IMR-90 (cell line): Measurements from ENCODE around the gene UNC13C. TPM values are rescaled to one million over a fixed set of nuclear protein-coding genes. Genes with fewer than 3 reads are reported as not detected.

Source experiments
- ATAC-seq: fragments of 200-7000 bp; cut with Tn5 transposase; 2 replicates; pipeline ENCODE4 v1.9.1; 2020; ENCODE audit warnings: low read depth, mild to moderate bottlenecking, moderate library complexity
- BruUV-seq: library from RNA; stranded (reverse); fragments of 400-500 nt; replicated peaks from 2 replicates; lab custom pipeline; 2021; lab: Mats Ljungman, UMichigan
- CTCF ChIA-PET: fragments of 300-600 bp; formaldehyde crosslinking; extraction: SDS; loops from one replicate; lab custom pipeline; 2021; ENCODE audit warnings: antibody characterized with exemption; lab: Yijun Ruan, JAX
- POLR2A ChIA-PET: fragments of 300-600 bp; sonication (Branson Sonifier 250); formaldehyde crosslinking; loops from one replicate; lab custom pipeline; 2022; ENCODE audit warnings: antibody characterized with exemption; ENCODE audit not compliant: unreplicated experiment; lab: Charles Lee
- DNase-seq: peaks from one replicate; pipeline ENCODE4 v3.0.0; 2013
- H2AFZ ChIP-seq: replicated peaks from 2 replicates; pipeline ENCODE3; 2013; ENCODE audit warnings: low read length, mild to moderate bottlenecking; ENCODE audit not compliant: poor library complexity
- H2AK5ac ChIP-seq: 2 replicates; pipeline ENCODE4 v1.6.1; 2013; ENCODE audit warnings: low read depth, low read length, inconsistent platforms
- H2AK9ac ChIP-seq: replicated peaks from 2 replicates; pipeline ENCODE3; 2013; ENCODE audit warnings: mild to moderate bottlenecking, low read depth, low read length, moderate library complexity; ENCODE audit not compliant: poor library complexity
- H2BK120ac ChIP-seq: 2 replicates; pipeline ENCODE4 v1.6.1; 2013; ENCODE audit warnings: low read depth, low read length, inconsistent platforms
- H2BK15ac ChIP-seq: 3 replicates; pipeline ENCODE4 v1.6.1; 2013; ENCODE audit warnings: low read depth, low read length, inconsistent platforms
- H2BK20ac ChIP-seq: 2 replicates; pipeline ENCODE4 v1.6.1; 2013; ENCODE audit warnings: low read depth, mild to moderate bottlenecking, inconsistent platforms, low read length, moderate library complexity
- H2BK5ac ChIP-seq: 2 replicates; pipeline ENCODE4 v1.6.1; 2013; ENCODE audit warnings: mild to moderate bottlenecking, low read depth, low read length, inconsistent platforms; ENCODE audit not compliant: poor library complexity, severe bottlenecking
- H3K14ac ChIP-seq: replicated peaks from 2 replicates; pipeline ENCODE4 v1.6.1; 2013; ENCODE audit warnings: low read depth, low read length, inconsistent platforms
- H3K18ac ChIP-seq: 2 replicates; pipeline ENCODE4 v1.6.1; 2013; ENCODE audit warnings: low read depth, low read length, control low read depth
- H3K23ac ChIP-seq: 2 replicates; pipeline ENCODE4 v1.6.1; 2013; ENCODE audit warnings: low read depth, low read length, inconsistent platforms
- H3K27ac ChIP-seq: 2 replicates; pipeline ENCODE4 v1.5.1; 2013; ENCODE audit warnings: mild to moderate bottlenecking, control low read depth, low read length; ENCODE audit not compliant: insufficient read depth
- H3K27me3 ChIP-seq: 2 replicates; pipeline ENCODE4 v1.6.1; 2013; ENCODE audit warnings: low read length; ENCODE audit not compliant: control insufficient read depth, insufficient read depth
- H3K36me3 ChIP-seq: 2 replicates; pipeline ENCODE4 v1.6.1; 2013; ENCODE audit warnings: low read length, mixed read lengths; ENCODE audit not compliant: control insufficient read depth, insufficient read depth
- H3K4ac ChIP-seq: 2 replicates; pipeline ENCODE4 v1.6.1; 2013; ENCODE audit warnings: low read depth, low read length, inconsistent platforms
- H3K4me1 ChIP-seq: 2 replicates; pipeline ENCODE4 v1.6.1; 2013; ENCODE audit warnings: low read length, mixed read lengths; ENCODE audit not compliant: control insufficient read depth, insufficient read depth
- H3K4me2 ChIP-seq: 2 replicates; pipeline ENCODE4 v1.6.1; 2013; ENCODE audit warnings: low read depth, mild to moderate bottlenecking, control low read depth, low read length, moderate library complexity
- H3K4me3 ChIP-seq: 2 replicates; pipeline ENCODE4 v1.5.1; 2013; ENCODE audit warnings: low read depth, mild to moderate bottlenecking, control low read depth, low read length, moderate library complexity; ENCODE audit not compliant: insufficient read depth
- H3K56ac ChIP-seq: 2 replicates; pipeline ENCODE4 v1.6.1; 2013; ENCODE audit warnings: low read length, inconsistent platforms; ENCODE audit not compliant: insufficient read depth; ENCODE audit errors: extremely low read depth
- H3K79me1 ChIP-seq, 2 experiments: 2 replicates each; pipeline ENCODE4 v1.6.1; 2013; ENCODE audit warnings: low read length in 2 of 2, inconsistent platforms in 1 of 2, low read depth in 1 of 2
- H3K9ac ChIP-seq: 2 replicates; pipeline ENCODE4 v1.6.1; 2013; ENCODE audit warnings: low read depth, low read length, control low read depth
- H3K9me1 ChIP-seq: 2 replicates; pipeline ENCODE4 v1.6.1; 2013; ENCODE audit warnings: low read length, inconsistent platforms; ENCODE audit not compliant: insufficient read depth
- H3K9me3 ChIP-seq: 2 replicates; pipeline ENCODE4 v1.6.1; 2013; ENCODE audit warnings: low read length; ENCODE audit not compliant: control insufficient read depth, insufficient read depth
- H4K20me1 ChIP-seq: 2 replicates; pipeline ENCODE4 v1.6.1; 2013; ENCODE audit warnings: low read length, inconsistent platforms; ENCODE audit not compliant: insufficient read depth
- H4K5ac ChIP-seq: 2 replicates; pipeline ENCODE4 v1.6.1; 2013; ENCODE audit warnings: mild to moderate bottlenecking, low read depth, low read length, control low read depth
- H4K8ac ChIP-seq, 2 experiments: 2 replicates each; pipeline ENCODE4 v1.6.1; 2013; ENCODE audit warnings: low read depth in 2 of 2, low read length in 2 of 2, control low read depth in 1 of 2, inconsistent platforms in 1 of 2
- H4K91ac ChIP-seq: 2 replicates; pipeline ENCODE4 v1.6.1; 2013; ENCODE audit warnings: low read depth, low read length, inconsistent platforms; ENCODE audit not compliant: insufficient read depth
- BHLHE40 ChIP-seq: fragments of 150-350 bp; IDR thresholded peaks from 2 replicates; pipeline ENCODE4 v1.6.1; 2016; ENCODE audit warnings: mild to moderate bottlenecking, low read depth, low read length
- CEBPB ChIP-seq: IDR thresholded peaks from 2 replicates; pipeline ENCODE4 v1.6.1; 2012; ENCODE audit warnings: low read depth, low read length, improper control_type of control experiment
- CHD1 ChIP-seq: IDR thresholded peaks from 2 replicates; pipeline ENCODE4 v1.6.1; 2012; ENCODE audit warnings: low read depth, low read length, improper control_type of control experiment
- MAFK ChIP-seq: IDR thresholded peaks from 2 replicates; pipeline ENCODE4 v1.6.1; 2012; ENCODE audit warnings: low read depth, low read length, improper control_type of control experiment
- MAZ ChIP-seq: IDR thresholded peaks from 2 replicates; pipeline ENCODE4 v1.6.1; 2012; ENCODE audit warnings: low read depth, mild to moderate bottlenecking, low read length, improper control_type of control experiment, moderate library complexity, borderline replicate concordance
- MXI1 ChIP-seq: IDR thresholded peaks from 2 replicates; pipeline ENCODE4 v1.6.1; 2012; ENCODE audit warnings: low read depth, mild to moderate bottlenecking, low read length, moderate library complexity, borderline replicate concordance
- POLR2A ChIP-seq: IDR thresholded peaks from 2 replicates; pipeline ENCODE4 v1.6.1; 2012; ENCODE audit warnings: mild to moderate bottlenecking, low read depth, low read length
- RCOR1 ChIP-seq: IDR thresholded peaks from 2 replicates; pipeline ENCODE4 v1.6.1; 2012; ENCODE audit warnings: mild to moderate bottlenecking, low read length, improper control_type of control experiment; ENCODE audit not compliant: insufficient replicate concordance
- RFX5 ChIP-seq: IDR thresholded peaks from 2 replicates; pipeline ENCODE4 v1.8.0; 2012; ENCODE audit warnings: low read depth, mild to moderate bottlenecking, low read length, moderate library complexity
- WGBS, 2 experiments: methylation state at CpG; one replicate each; pipeline versions ENCODE4 v1.1.5 to v1.1.7; 2013; ENCODE audit warnings: missing lambda C conversion rate in 2 of 2; ENCODE audit not compliant: insufficient read length in 1 of 2; ENCODE audit errors: extremely low coverage in 2 of 2; 5-methylcytosine and 5-hydroxymethylcytosine counted together
- dilution Hi-C: fragments of 300-500 bp; cut with HindIII; formaldehyde crosslinking; loops from one replicate; pipeline ENCODE4 v1.14.3; 2018; ENCODE audit warnings: low sequenced_read_pairs; ENCODE audit not compliant: unreplicated experiment
- in situ Hi-C: fragments of 300-500 bp; cut with MboI; formaldehyde crosslinking; loops from 3 replicates; pipeline ENCODE4 v1.14.3; 2019; ENCODE audit warnings: low sequenced_read_pairs, inconsistent platforms, mixed read lengths
- intact Hi-C: fragments of 100-400 bp; cut with micrococcal nuclease; formaldehyde crosslinking; loops from 2 replicates; pipeline ENCODE4 v1.10.0; 2022
- polyA plus RNA-seq, 3 experiments: library from polyadenylated mRNA; depleted of rRNA; stranded (reverse); fragments of >200 nt; gene quantifications; 2 replicates each; pipeline ENCODE4 v1.2.3, GENCODE V29; 2012; ENCODE audit warnings: low replicate concordance in 1 of 3
- total RNA-seq: library from RNA; depleted of rRNA; stranded (reverse); fragments of >200 nt; gene quantifications from 2 replicates; pipeline ENCODE4 v1.2.3, GENCODE V29; 2012
- TF ChIP-seq, protein P1 (sequence below): fragments of 150-350 bp; IDR thresholded peaks from 2 replicates; pipeline ENCODE4 v1.6.1; 2017; ENCODE audit warnings: mild to moderate bottlenecking, antibody characterized with exemption, low read length, low read depth
- TF ChIP-seq, protein P2 (sequence below): fragments of 150-350 bp; IDR thresholded peaks from 2 replicates; pipeline ENCODE4 v1.6.1; 2016; ENCODE audit warnings: low read depth, mild to moderate bottlenecking, low read length, moderate library complexity, borderline replicate concordance
- TF ChIP-seq, protein P3 (sequence below): conservative IDR thresholded peaks from 2 replicates; pipeline ENCODE4 v1.5.1; 2012; ENCODE audit warnings: mild to moderate bottlenecking, low read depth, low read length, improper control_type of control experiment

Gene UNC13C
- total and polyA plus RNA-seq, 2 of the 4 experiments (the other 2 are of a cell fraction) = not detected

DNA sequence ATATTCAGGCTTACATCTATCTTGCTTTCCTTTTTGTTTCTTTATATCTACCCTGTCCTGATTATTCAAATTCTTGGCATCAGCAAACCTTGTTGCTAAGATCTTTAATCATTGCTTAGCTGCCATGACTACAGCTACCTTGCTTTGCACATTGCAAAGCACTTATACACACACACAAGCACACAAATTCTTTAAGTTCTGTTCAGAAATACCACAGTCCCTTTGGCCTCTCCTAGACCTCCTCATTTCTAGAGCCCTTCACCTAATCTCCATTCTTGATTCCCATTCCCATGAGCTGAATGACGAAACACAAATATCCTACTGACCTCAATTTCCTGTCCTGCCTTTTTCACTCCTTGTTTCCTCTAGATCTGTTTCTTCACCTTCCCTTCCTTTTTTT, 409.6 kb downstream of the UNC13C start:
- no peak overlapping the region for H3K9ac ChIP-seq
- no peak overlapping the region for H2AFZ ChIP-seq
- BruUV-seq = no TSS peak
- no peak overlapping the region for H3K27ac ChIP-seq
- ChIA-PET POLR2A (no interaction called here), CTCF (no interaction called here)
- no peak overlapping the region for H2BK15ac ChIP-seq
- no peak overlapping the region for H2BK20ac ChIP-seq
- no peak overlapping the region for H3K18ac ChIP-seq
- no peak overlapping the region for H3K4me2 ChIP-seq
- intact Hi-C loops (no loop called here), dilution Hi-C loops (no loop called here), in situ Hi-C loops (loop anchor here (25.0 kb wide), 1 partner anchor 100 kb away; no protein-coding TSS in a partner anchor)
- H2BK5ac ChIP-seq = no peak overlapping the region
- 50% methylated on average over 1 of the region's 1 CpG; no CpG with 5 or more reads in 1 of the 2 experiments for WGBS, 2 experiments
- no peaks in the 10 kb centered on the region for H3K9me1 ChIP-seq
- H4K20me1 ChIP-seq = no peaks in the 10 kb centered on the region
- no peak overlapping the region for H4K5ac ChIP-seq
- H2AK9ac ChIP-seq = no peak overlapping the region
- DNase-seq (no peak), ATAC-seq (no peak)
- no peak overlapping the region for H3K56ac ChIP-seq
- no peaks in the 10 kb centered on the region for H3K27me3 ChIP-seq
- no peak overlapping the region for H4K91ac ChIP-seq
- no peak overlapping the region for H4K8ac ChIP-seq
- no peaks in the 10 kb centered on the region for H3K4me1 ChIP-seq
- H3K36me3 ChIP-seq = no peaks in the 10 kb centered on the region
- no peak overlapping the region for H2BK120ac ChIP-seq
- no peaks in the 10 kb centered on the region for H3K9me3 ChIP-seq
- H3K23ac ChIP-seq = no peak overlapping the region
- H3K14ac ChIP-seq = no peak overlapping the region
- H3K4me3 ChIP-seq = no peak overlapping the region
- H3K4ac ChIP-seq = no peak overlapping the region
- no peak overlapping the region for H2AK5ac ChIP-seq
- no peaks in the 10 kb centered on the region for H3K79me1 ChIP-seq
- TF ChIP-seq BHLHE40 = no peak
- TF ChIP-seq, protein P1, sequence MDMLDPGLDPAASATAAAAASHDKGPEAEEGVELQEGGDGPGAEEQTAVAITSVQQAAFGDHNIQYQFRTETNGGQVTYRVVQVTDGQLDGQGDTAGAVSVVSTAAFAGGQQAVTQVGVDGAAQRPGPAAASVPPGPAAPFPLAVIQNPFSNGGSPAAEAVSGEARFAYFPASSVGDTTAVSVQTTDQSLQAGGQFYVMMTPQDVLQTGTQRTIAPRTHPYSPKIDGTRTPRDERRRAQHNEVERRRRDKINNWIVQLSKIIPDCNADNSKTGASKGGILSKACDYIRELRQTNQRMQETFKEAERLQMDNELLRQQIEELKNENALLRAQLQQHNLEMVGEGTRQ = no peak
- no peak for TF ChIP-seq POLR2A
- no peak for TF ChIP-seq MAZ
- TF ChIP-seq, protein P2, sequence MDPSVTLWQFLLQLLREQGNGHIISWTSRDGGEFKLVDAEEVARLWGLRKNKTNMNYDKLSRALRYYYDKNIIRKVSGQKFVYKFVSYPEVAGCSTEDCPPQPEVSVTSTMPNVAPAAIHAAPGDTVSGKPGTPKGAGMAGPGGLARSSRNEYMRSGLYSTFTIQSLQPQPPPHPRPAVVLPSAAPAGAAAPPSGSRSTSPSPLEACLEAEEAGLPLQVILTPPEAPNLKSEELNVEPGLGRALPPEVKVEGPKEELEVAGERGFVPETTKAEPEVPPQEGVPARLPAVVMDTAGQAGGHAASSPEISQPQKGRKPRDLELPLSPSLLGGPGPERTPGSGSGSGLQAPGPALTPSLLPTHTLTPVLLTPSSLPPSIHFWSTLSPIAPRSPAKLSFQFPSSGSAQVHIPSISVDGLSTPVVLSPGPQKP = no peak
- TF ChIP-seq MXI1 = no peak
- TF ChIP-seq RFX5 = no peak
- no peak for TF ChIP-seq RCOR1
- TF ChIP-seq, protein P3, sequence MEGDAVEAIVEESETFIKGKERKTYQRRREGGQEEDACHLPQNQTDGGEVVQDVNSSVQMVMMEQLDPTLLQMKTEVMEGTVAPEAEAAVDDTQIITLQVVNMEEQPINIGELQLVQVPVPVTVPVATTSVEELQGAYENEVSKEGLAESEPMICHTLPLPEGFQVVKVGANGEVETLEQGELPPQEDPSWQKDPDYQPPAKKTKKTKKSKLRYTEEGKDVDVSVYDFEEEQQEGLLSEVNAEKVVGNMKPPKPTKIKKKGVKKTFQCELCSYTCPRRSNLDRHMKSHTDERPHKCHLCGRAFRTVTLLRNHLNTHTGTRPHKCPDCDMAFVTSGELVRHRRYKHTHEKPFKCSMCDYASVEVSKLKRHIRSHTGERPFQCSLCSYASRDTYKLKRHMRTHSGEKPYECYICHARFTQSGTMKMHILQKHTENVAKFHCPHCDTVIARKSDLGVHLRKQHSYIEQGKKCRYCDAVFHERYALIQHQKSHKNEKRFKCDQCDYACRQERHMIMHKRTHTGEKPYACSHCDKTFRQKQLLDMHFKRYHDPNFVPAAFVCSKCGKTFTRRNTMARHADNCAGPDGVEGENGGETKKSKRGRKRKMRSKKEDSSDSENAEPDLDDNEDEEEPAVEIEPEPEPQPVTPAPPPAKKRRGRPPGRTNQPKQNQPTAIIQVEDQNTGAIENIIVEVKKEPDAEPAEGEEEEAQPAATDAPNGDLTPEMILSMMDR = no peak
- no peak for TF ChIP-seq MAFK
- TF ChIP-seq CEBPB = no peak
- TF ChIP-seq CHD1 = no peak
